H1 (cell line): ENCODE results near the gene ZNF407.

Experiments used
- CEBPB ChIP-seq: IDR thresholded peaks from 2 replicates; pipeline ENCODE4 v1.6.1; 2012; ENCODE audit warnings: low read depth, low read length
- CTCF ChIP-seq, 3 experiments: IDR thresholded peaks; 1 replicate in 2 of 3; 2 replicates in 1 of 3; pipeline versions ENCODE4 v1.5.1 to v1.6.1; 2011; ENCODE audit warnings: low read length in 3 of 3, mild to moderate bottlenecking in 3 of 3, inconsistent platforms in 2 of 3, low read depth in 1 of 3, moderate library complexity in 1 of 3; ENCODE audit not compliant: insufficient read depth in 1 of 3; ENCODE audit errors: control extremely low read depth in 1 of 3
- EGR1 ChIP-seq: IDR thresholded peaks from 2 replicates; pipeline ENCODE4 v1.6.1; 2011; ENCODE audit warnings: low read depth, low read length, borderline replicate concordance
- GTF2F1 ChIP-seq: IDR thresholded peaks from 2 replicates; pipeline ENCODE4 v1.6.1; 2012; ENCODE audit warnings: low read depth, low read length, improper control_type of control experiment, borderline replicate concordance
- POLR2A ChIP-seq, 2 experiments: IDR thresholded peaks; 1 replicate in 1 of 2; 2 replicates in 1 of 2; pipeline ENCODE4 v1.6.1; 2011; ENCODE audit warnings: low read depth in 2 of 2, low read length in 2 of 2, mild to moderate bottlenecking in 2 of 2; ENCODE audit errors: control extremely low read depth in 1 of 2
- YY1 ChIP-seq: IDR thresholded peaks from 2 replicates; pipeline ENCODE4 v1.6.1; 2011; ENCODE audit warnings: low read depth, mild to moderate bottlenecking, low read length

DNA sequence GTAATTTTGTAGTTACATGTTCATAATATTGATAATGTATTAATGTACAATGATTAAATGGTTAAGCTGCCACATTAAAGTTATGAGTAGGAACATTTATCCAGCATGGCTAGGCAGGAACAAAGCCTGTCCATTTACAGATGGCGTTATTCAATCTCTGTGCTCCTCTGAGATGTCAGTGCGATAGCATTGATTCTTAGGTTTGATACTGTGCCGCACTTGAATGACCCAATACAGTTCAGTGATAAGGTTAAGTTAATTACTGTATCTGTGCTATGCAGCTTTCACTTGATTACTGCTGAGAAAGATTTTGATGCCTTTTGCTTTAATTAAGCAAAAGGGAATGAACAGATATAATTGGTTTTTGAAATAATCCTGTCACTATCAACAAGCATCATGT is 111.8 kb downstream of the ZNF407 start:
- TF ChIP-seq YY1 = no peak
- TF ChIP-seq POLR2A (IDR thresholded peaks at IDR 0.05; ENCODE audit: control extremely low read depth in 1 of 2, low read depth in 2 of 2, low read length in 2 of 2) = no peak
- no peak for TF ChIP-seq CTCF (IDR thresholded peaks at IDR 0.05; ENCODE audit: control extremely low read depth in 1 of 3, insufficient read depth in 1 of 3, low read depth in 1 of 3, low read length in 3 of 3)
- TF ChIP-seq EGR1 = no peak
- no peak for TF ChIP-seq CEBPB
- no peak for TF ChIP-seq GTF2F1
